Jurkat, Clone E6-1 (cell line): ENCODE measurements around the gene KIAA0319L.

Experiments used
- DNase-seq: peaks from one replicate; pipeline ENCODE4 v3.0.0-alpha.2; 2011; ENCODE audit warnings: low read depth, low spot score
- H3K4me3 ChIP-seq: 2 replicates; pipeline ENCODE4 v1.5.1; 2011; ENCODE audit warnings: mild to moderate bottlenecking, low read length, control low read depth, moderate library complexity

Gene KIAA0319L

DNA sequence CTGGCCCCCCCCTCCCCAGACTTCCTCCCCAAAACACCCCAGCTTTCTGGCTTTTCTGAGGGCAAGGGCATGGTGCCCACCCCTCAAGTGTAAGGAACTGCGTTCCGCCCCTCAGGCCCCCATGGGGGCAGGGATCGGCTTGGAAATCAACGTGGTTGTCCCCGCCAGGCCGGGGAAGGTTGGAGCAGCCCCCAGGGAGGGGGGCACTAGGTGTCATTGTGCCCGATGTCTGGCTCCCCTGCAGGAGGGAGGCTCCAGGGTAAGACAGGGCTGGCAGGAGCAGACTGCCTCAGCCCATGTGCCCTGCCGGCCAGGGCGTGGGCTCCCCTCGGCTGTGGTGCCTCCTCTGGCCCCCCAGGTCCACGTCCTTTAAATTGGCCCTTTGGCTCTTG is 8.5 kb upstream of the KIAA0319L start:
- DNase-seq: no peak
- no peak overlapping the region for H3K4me3 ChIP-seq

DNA sequence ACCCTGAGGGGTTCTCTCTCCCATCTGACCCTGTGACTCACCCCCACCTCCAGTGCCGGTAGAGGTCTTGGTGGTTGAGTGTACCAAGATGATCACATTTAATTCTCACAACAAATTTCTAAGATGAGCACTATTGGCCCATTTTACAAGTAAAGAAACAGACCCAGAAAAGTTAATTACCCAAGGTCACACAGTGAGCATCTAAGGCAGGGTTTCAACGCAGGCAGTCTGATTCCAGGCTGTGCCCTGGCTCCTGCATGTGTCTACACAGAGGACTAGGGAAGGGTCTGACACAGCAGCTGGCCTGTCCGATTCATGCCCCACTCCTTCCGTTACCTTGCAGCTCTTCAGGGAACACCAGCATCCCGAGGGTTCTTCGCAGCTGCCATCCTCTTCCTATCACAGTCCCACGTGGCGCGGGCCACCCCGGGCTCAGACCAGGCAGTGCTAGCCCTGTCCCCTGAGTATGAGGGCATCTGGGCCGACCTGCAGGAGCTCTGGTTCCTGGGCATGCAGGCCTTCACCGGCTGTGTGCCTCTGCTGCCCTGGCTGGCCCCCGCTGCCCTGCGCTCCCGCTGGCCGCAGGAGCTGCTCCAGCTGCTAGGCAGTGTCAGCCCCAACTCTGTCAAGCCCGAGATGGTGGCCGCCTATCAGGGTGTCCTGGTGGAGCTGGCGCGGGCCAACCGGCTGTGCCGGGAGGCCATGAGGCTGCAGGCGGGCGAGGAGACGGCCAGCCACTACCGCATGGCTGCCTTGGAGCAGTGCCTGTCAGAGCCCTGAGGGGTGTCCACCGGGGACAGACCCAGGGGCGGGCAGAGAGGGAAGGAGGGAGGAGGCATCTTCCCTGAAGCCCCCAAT is 7.9 kb upstream of the KIAA0319L start:
- H3K4me3 ChIP-seq: no peak overlapping the region
- no peak for DNase-seq

DNA sequence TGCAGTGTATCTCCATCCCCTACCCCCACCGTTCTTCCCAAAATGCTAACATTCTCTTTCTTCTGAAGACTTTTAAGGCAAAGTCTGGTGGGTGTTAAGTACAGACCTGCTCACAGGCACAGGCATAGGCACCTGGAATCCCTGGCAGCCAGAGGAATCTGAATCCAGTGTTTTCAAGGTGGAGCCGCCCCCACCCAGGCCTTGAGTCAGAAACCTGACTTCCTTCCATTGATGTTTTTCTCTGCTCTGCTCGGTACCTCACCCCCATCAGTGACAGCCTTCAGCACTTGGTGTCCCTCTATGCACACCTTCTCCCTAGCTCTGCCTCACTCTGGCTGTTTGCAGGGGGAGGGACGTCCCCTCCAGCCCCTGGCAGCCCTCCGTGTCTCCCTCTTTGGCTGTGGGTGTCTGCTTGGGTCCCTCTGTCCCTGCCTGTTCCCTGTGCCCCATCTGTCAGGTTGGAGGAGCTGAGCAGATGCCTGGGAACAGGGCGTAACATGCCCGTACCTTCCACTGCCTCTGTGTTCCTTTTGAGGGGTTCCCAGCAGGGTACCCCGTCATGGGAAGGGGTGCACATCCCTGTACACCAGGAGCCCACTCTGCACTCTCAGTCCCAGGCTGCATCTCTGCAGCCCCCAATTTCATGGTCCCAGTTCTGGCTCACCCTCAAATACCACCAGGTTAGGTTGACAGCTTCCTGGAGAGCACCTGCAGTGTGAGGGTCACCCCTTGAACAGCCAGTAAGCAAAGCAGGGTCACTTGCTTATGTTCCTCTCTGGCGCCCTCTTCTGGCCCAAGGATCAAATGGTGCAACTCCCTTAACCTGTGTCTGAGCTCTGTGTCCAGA is 7.1 kb upstream of the KIAA0319L start:
- DNase-seq: peak; percentile 71
- no peak overlapping the region for H3K4me3 ChIP-seq

DNA sequence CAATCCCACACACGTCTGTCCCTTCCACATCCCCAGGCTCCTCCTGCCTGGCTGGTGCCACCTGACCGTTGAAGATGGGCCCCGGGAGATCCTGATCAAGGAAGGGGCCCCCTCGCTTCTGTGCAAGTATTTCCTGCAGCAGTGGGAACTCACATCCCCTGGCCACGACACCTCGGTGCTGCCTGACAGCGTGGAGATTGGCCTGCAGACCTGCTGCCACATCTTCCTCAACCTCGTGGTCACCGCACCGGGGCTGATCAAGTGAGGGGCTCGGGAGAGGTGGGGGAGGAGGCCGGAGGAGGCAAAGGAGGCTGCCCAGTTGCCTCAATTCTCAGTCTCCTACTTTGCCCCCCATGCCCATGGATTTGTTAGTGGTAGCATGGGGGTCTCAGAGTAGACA is 6.0 kb upstream of the KIAA0319L start:
- no peak overlapping the region for H3K4me3 ChIP-seq
- no peak for DNase-seq

DNA sequence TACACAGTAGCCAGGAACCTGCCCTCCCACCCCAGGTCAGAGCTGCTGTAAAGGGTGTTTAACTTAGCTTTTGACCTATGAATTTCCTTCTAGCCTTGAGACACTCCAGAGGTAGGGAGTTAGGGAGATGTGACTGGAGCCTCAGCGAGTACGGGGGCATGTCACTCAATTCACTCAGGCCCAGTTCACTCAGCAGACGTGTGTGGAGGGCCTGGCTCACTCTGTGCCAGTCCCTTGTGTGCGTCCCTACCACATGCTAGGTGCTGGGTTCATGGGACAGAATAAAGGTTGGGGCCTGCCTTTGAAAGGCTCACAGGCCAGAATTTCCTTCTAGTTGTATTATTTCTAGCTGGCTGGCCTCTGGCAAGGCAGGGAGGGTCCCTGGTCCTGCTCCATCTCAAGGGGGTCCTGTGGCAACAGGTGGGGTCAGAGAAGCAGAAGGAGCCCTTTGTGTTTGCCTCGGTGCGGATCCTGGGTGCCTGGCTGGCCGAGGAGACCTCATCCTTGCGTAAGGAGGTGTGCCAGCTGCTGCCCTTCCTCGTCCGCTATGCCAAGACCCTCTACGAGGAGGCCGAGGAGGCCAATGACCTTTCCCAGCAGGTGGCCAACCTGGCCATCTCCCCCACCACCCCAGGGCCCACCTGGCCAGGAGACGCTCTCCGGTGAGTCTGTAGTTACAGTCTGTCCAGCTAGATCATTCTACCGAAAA is 4.9 kb upstream of the KIAA0319L start:
- H3K4me3 ChIP-seq: no peak overlapping the region
- DNase-seq: no peak

DNA sequence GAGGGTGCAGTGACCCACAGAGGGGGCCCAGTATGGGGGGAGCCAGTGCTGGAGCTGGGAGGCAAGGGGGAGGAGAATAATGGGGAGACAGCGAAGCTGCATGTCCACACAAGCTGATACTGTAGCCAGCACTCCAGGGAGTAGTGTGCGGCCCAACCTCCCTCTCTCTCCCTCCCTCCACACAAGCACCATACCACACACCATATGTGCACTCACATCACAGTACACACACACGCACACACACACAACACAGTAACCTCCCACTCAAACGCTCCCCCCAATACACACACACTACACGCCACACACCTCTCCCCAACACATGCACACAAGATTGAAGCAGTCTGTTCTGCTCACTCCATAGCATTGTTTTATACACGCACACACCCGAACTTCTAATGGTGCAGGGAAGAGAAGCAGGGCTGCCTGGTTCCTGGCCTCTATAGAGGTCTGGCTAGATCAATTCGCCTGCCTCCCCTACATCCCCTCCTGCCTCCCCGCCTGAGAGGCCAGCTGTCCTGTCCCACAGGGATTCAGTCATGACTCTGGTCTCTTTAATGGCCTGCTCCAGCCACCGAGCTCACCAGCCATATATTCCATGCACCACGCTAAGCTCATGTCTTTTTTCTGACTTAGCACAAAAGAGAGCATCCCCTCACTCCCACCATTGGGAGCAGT is 4.2 kb upstream of the KIAA0319L start:
- no peak for DNase-seq
- H3K4me3 ChIP-seq: no peak overlapping the region

DNA sequence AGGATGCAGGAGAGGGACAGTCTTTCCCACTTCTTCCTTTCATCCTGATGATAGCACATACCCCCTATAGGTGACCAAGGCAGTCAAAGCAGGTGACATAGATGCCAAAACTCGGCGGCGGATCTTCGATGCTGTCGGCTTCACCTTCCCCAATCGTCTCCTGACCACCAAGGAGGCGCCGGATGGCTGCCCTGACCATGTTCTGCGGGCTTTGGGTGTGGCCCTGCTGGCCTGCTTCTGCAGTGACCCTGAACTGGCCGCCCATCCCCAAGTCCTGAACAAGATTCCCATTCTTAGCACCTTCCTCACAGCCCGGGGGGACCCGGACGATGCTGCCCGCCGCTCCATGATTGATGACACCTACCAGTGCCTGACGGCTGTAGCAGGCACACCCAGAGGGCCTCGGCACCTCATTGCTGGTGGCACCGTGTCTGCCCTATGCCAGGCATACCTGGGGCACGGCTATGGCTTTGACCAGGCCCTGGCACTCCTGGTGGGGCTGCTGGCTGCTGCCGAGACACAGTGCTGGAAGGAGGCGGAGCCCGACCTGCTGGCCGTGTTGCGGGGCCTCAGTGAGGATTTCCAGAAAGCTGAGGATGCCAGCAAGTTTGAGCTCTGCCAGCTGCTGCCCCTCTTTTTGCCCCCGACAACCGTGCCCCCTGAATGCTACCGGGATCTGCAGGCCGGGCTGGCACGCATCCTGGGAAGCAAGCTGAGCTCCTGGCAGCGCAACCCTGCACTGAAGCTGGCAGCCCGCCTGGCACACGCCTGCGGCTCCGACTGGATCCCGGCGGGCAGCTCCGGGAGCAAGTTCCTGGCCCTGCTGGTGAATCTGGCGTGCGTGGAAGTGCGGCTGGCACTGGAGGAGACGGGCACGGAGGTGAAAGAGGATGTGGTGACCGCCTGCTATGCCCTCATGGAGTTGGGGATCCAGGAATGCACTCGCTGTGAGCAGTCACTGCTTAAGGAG is 3.3 kb upstream of the KIAA0319L start:
- no peak for DNase-seq
- H3K4me3 ChIP-seq: no peak overlapping the region

DNA sequence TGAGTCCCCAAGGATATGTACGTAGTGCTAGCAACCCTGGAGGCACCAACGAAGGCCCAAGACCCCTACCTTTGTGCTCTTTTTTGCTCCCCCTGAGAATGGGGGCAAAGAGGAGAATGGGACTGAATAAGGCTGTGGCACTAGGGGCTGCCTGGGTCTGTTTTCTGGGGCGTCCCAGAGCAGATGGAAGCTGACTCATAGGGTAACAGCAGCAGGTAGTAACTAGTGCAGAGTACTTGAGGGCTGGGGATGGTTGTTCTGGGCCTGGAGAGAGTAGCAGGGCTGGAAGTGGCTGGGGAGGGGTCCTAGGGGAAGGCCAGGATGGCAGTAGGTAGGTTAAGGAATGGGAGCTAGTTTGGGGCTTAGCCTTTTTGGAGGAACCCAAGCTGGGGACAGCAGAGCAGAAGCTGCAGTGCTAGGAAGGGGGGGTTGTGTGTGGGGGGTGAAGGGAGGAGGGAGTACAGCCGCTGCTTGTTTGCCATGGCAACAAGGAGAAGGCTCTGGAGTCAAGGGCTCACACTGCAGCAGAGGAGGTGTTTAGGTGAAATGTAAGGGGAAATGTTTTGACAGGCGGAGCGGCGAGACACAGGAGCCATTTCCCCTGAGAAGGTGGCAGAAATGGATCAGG is 2.2 kb upstream of the KIAA0319L start:
- no peak overlapping the region for H3K4me3 ChIP-seq
- DNase-seq: no peak

DNA sequence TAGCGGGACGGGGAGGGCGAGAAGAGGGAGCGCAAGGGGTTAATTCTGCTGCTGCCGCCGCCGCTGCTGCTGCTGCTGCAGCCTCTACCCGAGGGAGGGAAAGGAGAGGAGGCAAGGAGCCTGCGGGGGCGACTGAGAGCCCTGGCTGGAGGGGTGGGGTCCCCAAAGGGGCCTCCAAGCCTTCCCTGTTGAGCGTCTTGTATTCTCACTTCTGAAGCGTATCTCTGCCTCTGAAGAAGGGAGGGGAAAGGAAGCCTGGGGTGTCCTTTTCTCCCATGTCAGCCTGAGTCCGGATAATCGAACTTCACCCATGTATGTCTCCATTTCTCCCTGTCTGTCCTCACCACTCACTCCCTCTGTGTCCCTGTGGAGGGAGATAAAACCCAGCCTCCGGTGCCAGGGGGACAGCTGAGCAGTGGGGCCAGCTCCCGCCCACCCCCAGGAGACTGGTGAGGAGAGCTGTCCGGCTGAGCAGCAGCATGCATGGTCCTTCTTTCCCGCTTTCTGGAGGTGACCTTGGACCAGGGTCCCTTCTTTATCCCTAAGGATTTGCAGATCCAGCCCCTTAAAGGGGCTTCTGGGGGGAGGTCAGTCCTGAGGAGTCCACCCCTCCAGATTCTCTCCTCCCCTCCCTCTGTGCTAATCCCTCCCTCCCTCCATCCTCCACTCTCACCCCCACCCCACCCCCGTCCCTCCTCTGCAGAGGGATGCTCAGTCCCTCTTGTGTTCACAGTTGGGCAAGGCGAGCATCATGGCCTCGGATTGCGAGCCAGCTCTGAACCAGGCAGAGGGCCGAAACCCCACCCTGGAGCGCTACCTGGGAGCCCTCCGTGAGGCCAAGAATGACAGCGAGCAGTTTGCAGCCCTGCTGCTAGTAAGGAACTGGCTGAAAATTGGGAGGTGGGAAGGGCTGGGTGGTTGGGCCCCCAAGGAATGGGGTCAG is 1.4 kb upstream of the KIAA0319L start:
- peak overlapping the region; percentile 85 for H3K4me3 ChIP-seq
- DNase-seq: no peak

DNA sequence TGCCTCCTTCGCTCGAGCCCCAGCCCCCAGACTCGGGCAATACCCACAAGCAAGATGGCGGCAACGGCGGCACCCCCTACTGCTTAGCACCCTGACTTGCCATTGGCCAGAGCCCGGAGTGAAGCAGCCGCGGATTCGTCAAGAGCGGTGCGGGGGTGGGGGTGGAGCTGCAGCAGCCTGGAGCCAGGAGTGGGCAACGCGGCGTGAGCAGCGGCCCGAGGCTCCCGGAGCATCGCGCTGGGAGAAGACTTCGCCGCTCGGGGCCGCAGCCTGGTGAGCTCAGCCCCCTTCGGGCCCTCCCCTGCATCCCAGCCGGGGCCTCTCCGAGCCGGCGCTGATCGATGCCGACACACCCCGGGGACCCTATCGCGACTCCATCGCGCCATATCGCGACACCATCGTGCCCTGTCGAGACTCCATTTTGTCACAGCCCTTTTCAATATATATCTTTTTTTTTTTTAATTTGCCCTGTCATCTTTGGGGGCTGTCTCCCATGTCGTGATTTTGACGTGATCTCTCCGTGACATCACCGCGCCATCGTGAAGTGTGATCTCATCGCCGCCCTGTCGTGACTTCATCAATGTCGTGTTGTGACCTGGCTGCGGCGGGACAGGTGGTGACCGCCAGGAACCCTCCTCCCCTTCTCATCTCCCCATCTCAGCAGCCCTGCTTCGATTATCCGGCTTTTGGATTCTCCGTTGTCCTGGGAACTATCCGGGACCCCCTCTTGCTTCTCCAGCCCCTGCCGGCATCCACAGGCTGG is 589 bp upstream of the KIAA0319L start, which contains the start of gene NCDN:
NCDN (plus strand) TSS at position 189 of the 763 bp plus-strand sequence; CDS start at position 581, 392 bp downstream.
- peak; percentile 94 for DNase-seq
- peak within 1 kb of the TSS; percentile 85 for H3K4me3 ChIP-seq

DNA sequence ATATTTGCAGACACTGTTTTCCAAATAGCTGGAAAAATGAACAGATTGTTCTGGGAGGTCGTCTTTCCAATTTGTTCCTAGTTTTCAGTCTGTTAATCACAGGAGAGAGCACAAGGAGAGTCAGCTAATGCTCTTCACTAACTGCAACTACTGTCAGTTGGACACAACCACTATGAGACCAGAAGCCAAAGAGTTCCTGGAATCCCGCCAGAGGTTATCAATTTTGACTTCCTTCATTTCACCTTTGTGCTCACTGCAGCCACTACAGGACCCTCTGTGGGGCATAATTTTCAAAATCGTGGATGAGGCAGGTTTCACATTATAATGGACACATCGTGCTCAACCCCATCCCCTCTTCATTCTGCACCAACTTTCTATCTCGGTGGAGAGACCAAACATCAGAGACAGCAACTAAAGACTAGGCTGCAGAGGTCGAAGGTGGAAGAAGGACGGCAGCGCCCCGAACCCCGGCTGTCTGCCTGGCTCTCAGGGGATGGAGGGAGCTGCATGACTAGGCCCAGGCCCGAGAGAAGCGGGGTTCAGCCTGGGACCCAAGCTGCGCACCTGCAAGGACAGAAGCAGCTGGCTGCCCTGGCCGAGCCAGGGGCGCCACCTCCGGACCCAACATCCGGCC is 602 bp downstream of the KIAA0319L start:
- H3K4me3 ChIP-seq: peak overlapping the region; percentile 85
- no peak for DNase-seq

DNA sequence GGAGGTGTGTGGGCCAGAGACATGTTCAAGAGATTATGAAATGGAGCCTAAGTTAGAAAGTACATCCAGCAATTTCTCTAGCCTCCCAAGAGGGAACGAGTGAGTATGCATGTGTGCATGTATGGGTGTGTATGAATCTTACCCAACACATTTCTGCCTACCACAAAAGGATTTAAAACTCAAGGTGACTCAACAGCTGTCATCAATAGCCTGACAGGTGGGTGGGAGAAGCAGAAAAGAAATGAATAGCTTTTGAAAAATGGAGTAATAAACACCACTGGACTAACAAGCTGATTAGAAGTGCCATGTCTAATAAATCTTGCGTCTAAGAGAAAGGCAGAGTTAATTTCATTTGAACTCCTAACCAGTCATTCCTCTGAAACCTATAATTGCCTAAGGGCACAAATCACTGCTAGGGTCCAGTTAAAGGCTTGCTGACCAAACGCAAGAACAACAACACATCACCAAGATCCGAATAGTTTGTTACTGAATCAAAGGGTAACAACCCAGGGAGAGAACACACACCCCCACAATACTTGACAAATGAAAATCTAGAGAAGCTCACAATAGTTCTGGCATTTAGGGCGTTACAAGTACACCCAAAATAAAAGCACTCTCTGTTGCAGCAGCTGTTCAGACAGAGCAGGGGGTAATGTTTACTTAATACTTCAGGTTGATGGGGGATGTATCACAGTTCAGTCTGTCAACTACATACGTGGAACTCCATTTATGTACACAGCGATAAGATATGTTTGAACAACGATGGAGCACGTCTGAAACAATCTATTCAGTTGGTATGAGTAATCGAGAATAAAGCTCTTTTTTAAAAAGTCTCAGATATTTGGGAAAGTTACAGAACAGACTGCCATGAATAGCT is 1.4 kb downstream of the KIAA0319L start:
- peak overlapping the region; percentile 85 for H3K4me3 ChIP-seq
- no peak for DNase-seq

DNA sequence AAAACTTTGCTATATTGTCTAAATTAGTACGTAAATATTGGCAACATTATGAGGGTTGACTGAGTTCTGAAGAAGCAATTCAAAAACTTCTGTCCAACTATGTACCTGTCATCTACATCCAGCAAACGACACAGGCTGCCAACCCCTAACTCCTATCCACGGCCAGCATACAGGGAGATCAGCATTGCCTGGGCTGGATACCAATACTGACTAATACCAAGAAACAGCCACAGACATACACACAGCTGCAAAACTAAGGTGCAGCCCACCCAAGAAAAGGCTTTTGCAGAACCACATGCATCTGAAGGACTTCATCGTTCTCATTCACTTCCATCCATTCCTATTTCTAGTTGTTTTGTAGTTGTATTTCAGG is 2.0 kb downstream of the KIAA0319L start:
- no peak overlapping the region for H3K4me3 ChIP-seq
- DNase-seq: no peak
